Tibial artery (tissue), 4 donors: ENCODE data around the gene ACKR3.

Source experiments
- DNase-seq, 2 donors: peaks; one replicate each; pipeline ENCODE4 v3.0.0-alpha.2; 2019
- H3K27ac ChIP-seq, 2 donors: fragments of 200-600 bp; sonication (generic) in 1 of 2; 1 replicate in 1 of 2; 2 replicates in 1 of 2; pipeline ENCODE4 v1.5.1; 2018 to 2019; ENCODE audit warnings: mild to moderate bottlenecking in 1 of 2
- H3K27me3 ChIP-seq, 2 donors: fragments of 200-600 bp; sonication (generic) in 1 of 2; one replicate each; pipeline versions ENCODE4 v1.5.1 to v1.6.0; 2016 to 2019
- H3K36me3 ChIP-seq, 3 donors: fragments of 200-600 bp; sonication (generic) in 2 of 3; one replicate each; pipeline ENCODE4 v1.5.1; 2016 to 2019; ENCODE audit warnings: mild to moderate bottlenecking in 2 of 3
- H3K4me1 ChIP-seq, 4 donors: fragments of 200-600 bp; sonication (generic) in 2 of 4; 1 replicate in 3 of 4; 2 replicates in 1 of 4; pipeline ENCODE4 v1.5.1; 2016 to 2019
- H3K4me3 ChIP-seq, 2 donors: fragments of 200-600 bp; sonication (generic) in 1 of 2; 1 replicate in 1 of 2; 2 replicates in 1 of 2; pipeline ENCODE4 v1.5.1; 2018 to 2019; ENCODE audit warnings: mild to moderate bottlenecking in 2 of 2
- H3K9me3 ChIP-seq, 3 donors: fragments of 200-600 bp; sonication (generic) in 1 of 3; one replicate each; pipeline ENCODE4 v1.5.1; 2016 to 2019
- CTCF ChIP-seq, 2 experiments: fragments of 200-600 bp in 1 of 2; fragments of 450-650 bp in 1 of 2; IDR thresholded peaks; one replicate each; pipeline ENCODE4 v1.5.1; 2017 to 2019; ENCODE audit warnings: antibody characterized with exemption in 2 of 2, mild to moderate bottlenecking in 1 of 2, moderate library complexity in 1 of 2
- intact Hi-C: fragments of 100-400 bp; cut with DNase I; formaldehyde crosslinking; loops from one replicate; pipeline ENCODE4 v1.15.0; 2023; ENCODE audit warnings: low total_unique reads

Gene ACKR3

DNA sequence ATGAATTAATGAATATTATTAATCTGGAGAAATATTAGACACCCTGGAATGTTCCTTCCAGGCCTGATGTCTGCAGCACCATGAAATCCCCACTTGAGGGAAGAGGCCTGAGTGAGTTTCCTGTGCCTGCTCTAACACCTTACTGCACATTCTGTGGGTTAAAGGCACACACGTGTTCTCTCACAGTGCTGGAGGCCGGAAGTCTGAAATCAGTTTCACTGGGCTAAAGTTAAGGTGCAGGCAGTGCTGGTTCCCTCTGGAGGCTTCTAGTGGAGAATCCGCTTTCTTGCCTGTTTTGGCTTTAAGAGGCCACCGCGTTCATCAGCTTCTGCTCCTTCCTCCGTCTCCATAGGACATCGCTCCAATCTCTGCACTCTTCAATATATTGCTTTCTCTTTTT, 48.7 kb downstream of the ACKR3 start:
- no peak for DNase-seq
- no peak for TF ChIP-seq CTCF (IDR thresholded peaks at IDR 0.05)

GRCh38 chr2:236619910-236620612, 50.4 kb downstream of the ACKR3 start:
- Histone ChIP-seq H3K4me3 (no peak overlapping the region), H3K4me1 (no peaks in the 10 kb centered on the region), H3K9me3 (no peaks in the 10 kb centered on the region), H3K27me3 (no peaks in the 10 kb centered on the region), H3K27ac (no peak overlapping the region), H3K36me3 (no peaks in the 10 kb centered on the region)
- DNase-seq, result no peak
- intact Hi-C loops, result no loop called here
- no peak for TF ChIP-seq CTCF (IDR thresholded peaks at IDR 0.05)

More for the DNA sequence above, 48.7 kb downstream of the ACKR3 start:
- intact Hi-C loops, result no loop called here
- Histone ChIP-seq H3K4me1 (no peaks in the 10 kb centered on the region), H3K9me3 (no peaks in the 10 kb centered on the region), H3K27me3 (no peaks in the 10 kb centered on the region), H3K4me3 (no peak overlapping the region), H3K36me3 (no peaks in the 10 kb centered on the region), H3K27ac (no peak overlapping the region)

DNA sequence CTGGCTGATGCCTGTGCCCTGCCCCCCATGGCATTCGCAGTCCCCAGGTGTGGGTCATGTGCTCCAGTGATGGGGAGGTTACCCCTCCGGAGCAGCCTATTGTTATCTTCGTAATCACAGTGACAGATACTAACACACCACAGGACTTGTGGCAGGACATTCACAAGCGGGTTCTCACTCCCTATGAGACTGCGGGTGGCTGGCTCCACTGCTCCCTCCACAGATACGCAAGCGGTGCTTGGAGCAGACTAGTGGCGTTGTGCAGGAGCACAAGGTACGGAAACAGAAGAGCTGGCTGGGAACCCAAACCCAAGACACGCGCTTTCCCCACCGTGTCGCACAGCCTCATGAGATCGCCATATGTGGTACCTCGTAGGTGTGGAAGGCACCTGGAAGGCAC, 52.2 kb downstream of the ACKR3 start:
- no peaks in the 10 kb centered on the region for H3K27me3 ChIP-seq
- H3K9me3 ChIP-seq, result no peaks in the 10 kb centered on the region
- no peak overlapping the region for H3K27ac ChIP-seq
- DNase-seq, result no peak
- no peak for TF ChIP-seq CTCF (IDR thresholded peaks at IDR 0.05)
- no peaks in the 10 kb centered on the region for H3K4me1 ChIP-seq
- intact Hi-C loops, result no loop called here
- H3K4me3 ChIP-seq, result no peak overlapping the region
- no peaks in the 10 kb centered on the region for H3K36me3 ChIP-seq

DNA sequence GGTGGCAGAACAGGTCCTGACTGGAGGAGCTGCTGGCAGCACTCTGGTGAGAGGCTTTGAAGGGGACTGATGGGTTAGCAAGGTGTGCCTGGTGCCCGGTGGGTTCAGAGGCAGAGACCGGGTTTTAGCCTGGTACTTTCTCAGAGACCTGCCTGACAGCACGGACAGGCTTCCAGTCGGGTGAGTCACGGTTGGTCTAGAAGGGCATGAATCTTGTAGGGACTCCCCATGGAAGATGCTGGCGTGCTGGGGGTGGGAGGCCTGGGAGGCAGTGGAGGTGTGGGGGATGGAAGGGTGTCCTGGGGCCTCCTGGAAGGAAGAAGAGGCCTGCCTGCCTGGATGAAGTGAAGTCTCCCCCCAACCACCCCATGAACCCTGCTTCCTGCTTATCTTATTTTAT, 52.6 kb downstream of the ACKR3 start:
- intact Hi-C loops, result no loop called here
- Histone ChIP-seq H3K4me1 (no peaks in the 10 kb centered on the region), H3K27me3 (no peaks in the 10 kb centered on the region)

GRCh38 chr2:236622660-236623059, 53.0 kb downstream of the ACKR3 start:
- Histone ChIP-seq H3K4me3 (no peak overlapping the region), H3K27me3 (no peaks in the 10 kb centered on the region), H3K9me3 (no peaks in the 10 kb centered on the region), H3K27ac (no peak overlapping the region), H3K4me1 (no peaks in the 10 kb centered on the region), H3K36me3 (no peaks in the 10 kb centered on the region)
- intact Hi-C loops, result no loop called here
- TF ChIP-seq CTCF (IDR thresholded peaks at IDR 0.05), result no peak
- no peak for DNase-seq

More for the DNA sequence above, 52.6 kb downstream of the ACKR3 start:
- Histone ChIP-seq H3K9me3 (no peaks in the 10 kb centered on the region), H3K4me3 (no peak overlapping the region), H3K36me3 (no peaks in the 10 kb centered on the region), H3K27ac (no peak overlapping the region)
- TF ChIP-seq CTCF (IDR thresholded peaks at IDR 0.05), result no peak
- no peak for DNase-seq

- Histone ChIP-seq H3K4me3 (no peak overlapping the region), H3K4me1 (no peaks in the 10 kb centered on the region), H3K36me3 (no peaks in the 10 kb centered on the region), H3K27ac (no peak overlapping the region), H3K27me3 (no peaks in the 10 kb centered on the region), H3K9me3 (no peaks in the 10 kb centered on the region)
- intact Hi-C loops, result no loop called here
- DNase-seq, result no peak
- TF ChIP-seq CTCF (IDR thresholded peaks at IDR 0.05), result no peak
Observed at GRCh38 chr2:236623816-236624215, 54.2 kb downstream of the ACKR3 start.
